Type B pancreatic cell (in vitro differentiated cells): ENCODE results near the gene CTNND2. TPM values are rescaled to one million over a fixed set of nuclear protein-coding genes. Genes with fewer than 3 reads are reported as not detected.
"Not testable (repeated sequence)": the region's sequence is repeated elsewhere in the genome, so short reads cannot be mapped to it uniquely, and the experiment has no call there.

Source experiments
- DNase-seq: peaks from one replicate; pipeline ENCODE4 v3.0.0; 2021; ENCODE audit warnings: mixed read lengths; ENCODE audit not compliant: unreplicated experiment; ENCODE audit errors: extremely low spot score
- H3K27ac Mint-ChIP-seq: 2 replicates; pipeline ENCODE4 v1.8.0; 2021; ENCODE audit warnings: mild to moderate bottlenecking, mixed read lengths
- H3K27me3 Mint-ChIP-seq: 2 replicates; pipeline ENCODE4 v1.8.0; 2021; ENCODE audit warnings: mixed read lengths
- H3K36me3 Mint-ChIP-seq: 2 replicates; pipeline ENCODE4 v1.8.0; 2021; ENCODE audit warnings: mixed read lengths
- H3K4me1 Mint-ChIP-seq: one replicate; pipeline ENCODE4 v1.8.0; 2021; ENCODE audit warnings: mixed read lengths; ENCODE audit not compliant: unreplicated experiment
- H3K4me3 Mint-ChIP-seq: 2 replicates; pipeline ENCODE4 v1.8.0; 2021; ENCODE audit warnings: mild to moderate bottlenecking, mixed read lengths
- H3K9me3 Mint-ChIP-seq: 2 replicates; pipeline ENCODE4 v1.8.0; 2021; ENCODE audit warnings: mixed read lengths
- CTCF ChIP-seq: fragments of 200-600 bp; sonication (generic); conservative IDR thresholded peaks from 2 replicates; pipeline ENCODE4 v1.5.0; 2021; ENCODE audit warnings: antibody characterized with exemption, mild to moderate bottlenecking
- total RNA-seq: library from RNA; stranded (reverse); gene quantifications from 2 replicates; pipeline ENCODE4 v1.2.1, GENCODE V29; 2021; ENCODE audit warnings: low replicate concordance

Gene CTNND2
- total RNA-seq, 1 donor from 2014 or later: 49.5 TPM

DNA sequence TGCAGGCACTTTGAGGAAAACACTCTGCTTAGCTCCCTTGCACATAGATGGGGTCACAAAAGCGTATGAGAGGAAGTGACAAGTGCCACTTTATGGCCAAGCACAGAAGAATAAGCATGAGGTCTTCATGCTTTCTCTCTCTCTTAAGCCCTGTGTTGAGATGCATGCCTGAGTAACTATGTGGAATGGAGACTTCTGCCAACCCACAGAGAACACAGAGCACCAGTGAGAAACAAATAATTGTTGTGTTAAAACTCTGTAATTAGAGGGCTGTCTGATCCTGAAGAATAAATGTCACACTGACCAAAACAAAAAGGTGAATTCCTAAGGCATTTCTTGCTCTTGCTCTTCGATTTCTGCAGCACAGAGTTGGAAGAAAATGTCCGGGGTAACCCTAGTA, 488.5 kb downstream of the CTNND2 start:
- no peak for TF ChIP-seq CTCF
- H3K36me3 Mint-ChIP-seq: no peaks in the 10 kb centered on the region
- no peaks in the 10 kb centered on the region for H3K27me3 Mint-ChIP-seq
- H3K4me1 Mint-ChIP-seq: no peaks in the 10 kb centered on the region
- no peak overlapping the region for H3K27ac Mint-ChIP-seq
- H3K4me3 Mint-ChIP-seq: no peak overlapping the region
- DNase-seq: no peak
- peaks cover 4% of the 10 kb centered on the region for H3K9me3 Mint-ChIP-seq

DNA sequence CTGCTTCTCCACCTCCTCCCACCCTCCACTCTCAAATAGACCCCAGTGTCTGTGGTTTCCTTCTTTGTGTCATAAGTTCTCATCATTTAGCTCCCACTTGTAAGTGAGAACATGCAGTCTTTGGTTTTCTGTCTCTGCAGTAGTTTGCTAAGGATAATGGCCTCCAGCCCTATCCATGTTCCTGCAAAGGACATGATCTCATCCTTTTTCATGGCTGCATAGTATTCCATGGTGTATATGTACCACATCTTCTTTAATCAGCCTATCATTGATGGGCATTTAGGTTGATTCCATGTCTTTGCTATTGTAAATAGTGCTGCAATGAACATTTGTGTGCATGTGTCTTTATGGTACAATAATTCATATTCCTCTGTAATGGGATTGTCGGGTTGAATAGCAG, 489.5 kb downstream of the CTNND2 start:
- H3K27ac Mint-ChIP-seq, H3K9me3 Mint-ChIP-seq, DNase-seq, H3K4me3 Mint-ChIP-seq, H3K27me3 Mint-ChIP-seq, H3K4me1 Mint-ChIP-seq, H3K36me3 Mint-ChIP-seq: not testable (repeated sequence)

DNA sequence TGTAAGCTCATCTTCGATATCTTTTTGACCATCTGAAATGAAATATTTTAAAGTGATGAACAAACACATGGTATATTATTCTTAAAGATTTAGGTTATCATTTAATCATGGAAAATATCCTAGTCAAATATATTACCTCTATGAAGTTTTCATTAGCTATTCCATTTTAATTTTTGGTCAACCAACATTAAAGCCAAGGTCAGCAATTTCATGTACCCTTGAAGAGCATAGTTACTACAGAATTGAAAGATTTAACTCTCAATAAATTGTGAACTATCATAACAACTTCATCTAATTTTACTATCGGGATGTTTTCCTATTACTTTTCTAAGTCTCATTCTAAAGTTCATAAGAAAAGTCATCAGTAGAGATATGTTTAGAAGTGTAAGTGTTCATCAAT, 492.6 kb downstream of the CTNND2 start:
- DNase-seq: no peak
- H3K4me3 Mint-ChIP-seq: no peak overlapping the region

DNA sequence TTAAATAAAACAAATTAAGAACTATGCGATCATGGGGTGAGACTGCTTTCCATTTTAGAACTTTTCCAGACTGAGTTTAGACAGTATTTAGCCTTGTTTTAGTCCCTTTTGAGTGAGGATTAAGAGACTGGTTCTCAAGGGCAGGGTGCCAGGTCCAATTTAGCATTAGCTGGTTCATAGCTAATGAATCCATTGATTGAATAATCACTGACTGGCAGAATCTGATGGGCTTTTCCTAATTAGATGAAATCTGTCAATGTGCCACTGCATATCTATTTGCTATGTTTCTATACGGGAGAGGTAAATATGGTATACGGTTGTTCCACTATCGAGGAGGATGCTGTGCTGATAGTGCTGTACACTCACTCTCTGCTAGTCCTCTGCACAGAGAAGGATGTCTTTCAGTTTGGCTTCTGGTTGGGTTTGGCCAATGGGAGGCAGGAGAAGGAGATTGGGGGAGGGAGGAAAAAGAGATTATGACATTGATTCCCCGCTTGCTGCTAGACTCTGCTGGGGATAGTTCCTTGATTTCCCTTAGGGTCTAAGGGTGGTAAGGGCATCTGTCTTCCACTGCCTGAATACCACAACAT, 496.6 kb downstream of the CTNND2 start:
- no peak for DNase-seq
- H3K36me3 Mint-ChIP-seq: no peaks in the 10 kb centered on the region
- no peaks in the 10 kb centered on the region for H3K4me1 Mint-ChIP-seq
- H3K27me3 Mint-ChIP-seq: no peaks in the 10 kb centered on the region
- H3K27ac Mint-ChIP-seq: no peak overlapping the region
- H3K4me3 Mint-ChIP-seq: no peak overlapping the region
- no peaks in the 10 kb centered on the region for H3K9me3 Mint-ChIP-seq
- TF ChIP-seq CTCF: no peak

More for the DNA sequence above, 492.6 kb downstream of the CTNND2 start:
- Mint-ChIP-seq H3K36me3 (no peaks in the 10 kb centered on the region), H3K27ac (no peak overlapping the region), H3K4me1 (no peaks in the 10 kb centered on the region), H3K9me3 (no peaks in the 10 kb centered on the region), H3K27me3 (no peaks in the 10 kb centered on the region)
- no peak for TF ChIP-seq CTCF

DNA sequence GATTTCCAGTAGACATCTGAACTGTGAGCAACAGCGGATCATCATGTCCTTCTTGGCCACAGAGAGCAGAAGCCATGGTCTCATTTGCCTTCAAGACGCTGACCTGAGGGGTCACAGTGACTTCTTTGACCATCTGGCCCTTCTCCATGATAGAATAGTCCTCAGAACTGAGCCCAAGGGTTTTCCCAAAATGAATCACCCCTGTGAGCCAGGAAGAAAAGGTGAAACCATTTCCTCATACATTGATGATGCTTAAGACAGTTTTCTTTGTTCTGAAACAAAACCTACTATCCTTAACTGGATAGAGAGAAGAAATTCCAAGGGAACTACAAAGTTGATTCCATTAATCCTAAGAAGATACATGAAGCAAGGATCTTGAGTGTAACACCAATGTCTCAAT, 503.9 kb downstream of the CTNND2 start:
- H3K4me1 Mint-ChIP-seq: no peaks in the 10 kb centered on the region
- no peak for TF ChIP-seq CTCF
- no peaks in the 10 kb centered on the region for H3K27me3 Mint-ChIP-seq
- H3K4me3 Mint-ChIP-seq: no peak overlapping the region
- DNase-seq: no peak
- no peaks in the 10 kb centered on the region for H3K36me3 Mint-ChIP-seq
- no peak overlapping the region for H3K27ac Mint-ChIP-seq
- H3K9me3 Mint-ChIP-seq: no peaks in the 10 kb centered on the region

DNA sequence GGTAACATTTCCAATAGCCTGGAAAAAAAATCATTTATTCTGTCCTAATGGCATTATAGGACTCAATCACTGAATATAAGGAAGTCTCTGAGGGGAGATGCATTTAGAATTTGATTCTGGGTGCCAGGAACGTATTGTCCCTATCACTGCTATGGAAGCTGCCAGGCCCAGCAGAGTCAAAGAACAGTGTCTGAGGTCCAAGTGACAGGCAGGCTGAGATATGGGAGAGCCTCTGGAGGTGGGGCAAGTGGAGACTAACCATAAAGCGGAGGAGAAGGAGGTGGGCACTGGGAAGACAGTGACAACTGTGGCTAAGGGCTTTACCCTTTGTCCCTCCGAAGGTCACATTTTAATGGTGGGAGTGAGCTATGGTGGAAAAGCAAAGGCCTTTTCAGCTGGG, 505.5 kb downstream of the CTNND2 start:
- Mint-ChIP-seq H3K4me1 (no peaks in the 10 kb centered on the region), H3K36me3 (no peaks in the 10 kb centered on the region)

More for the DNA sequence above, 505.5 kb downstream of the CTNND2 start:
- no peak overlapping the region for H3K4me3 Mint-ChIP-seq
- H3K27me3 Mint-ChIP-seq: peaks cover 4% of the 10 kb centered on the region
- DNase-seq: no peak
- no peaks in the 10 kb centered on the region for H3K9me3 Mint-ChIP-seq
- H3K27ac Mint-ChIP-seq: no peak overlapping the region
- no peak for TF ChIP-seq CTCF
